Ureter (tissue), 1 donor: ENCODE measurements around the gene LYZL1. TPM values are rescaled to one million over a fixed set of nuclear protein-coding genes. Genes with fewer than 3 reads are reported as not detected.
"Not testable (repeated sequence)": the region's sequence is repeated elsewhere in the genome, so short reads cannot be mapped to it uniquely, and the experiment has no call there.

Experiments
- DNase-seq: peaks from one replicate; pipeline ENCODE4 v3.0.0-alpha.2; 2020; ENCODE audit warnings: low spot score
- total RNA-seq: library from RNA; stranded (reverse); gene quantifications from one replicate; pipeline ENCODE4 v1.2.4, GENCODE V29; 2023
- donor health status: DM: yes; HTN: yes; CAD: no.

LYZL1 gene
- total RNA-seq, 1 donor from 2014 or later, result not detected

DNA sequence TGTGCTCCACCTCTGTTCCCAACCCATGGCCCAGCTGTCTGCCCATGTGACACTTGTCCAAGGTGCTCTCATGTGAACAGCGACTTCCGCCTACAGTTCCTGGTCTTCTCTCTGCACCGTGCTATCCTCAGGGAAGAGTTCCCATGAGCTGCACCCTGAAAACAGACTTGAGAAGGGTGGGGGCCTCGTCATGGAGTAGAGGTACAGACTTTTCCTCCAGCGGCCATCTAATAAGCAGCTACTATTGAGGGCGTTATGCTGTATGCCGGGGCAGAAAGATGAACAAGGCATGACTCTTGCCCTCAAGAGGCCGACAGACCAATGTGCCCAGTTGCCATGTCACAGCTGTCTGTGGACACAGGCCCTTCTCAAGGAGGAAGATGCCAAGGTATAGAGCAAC, 25.4 kb upstream of the LYZL1 start:
- no peak for DNase-seq

GRCh38 chr10:29265210-29265768, 23.6 kb upstream of the LYZL1 start:
- no peak for DNase-seq

DNA sequence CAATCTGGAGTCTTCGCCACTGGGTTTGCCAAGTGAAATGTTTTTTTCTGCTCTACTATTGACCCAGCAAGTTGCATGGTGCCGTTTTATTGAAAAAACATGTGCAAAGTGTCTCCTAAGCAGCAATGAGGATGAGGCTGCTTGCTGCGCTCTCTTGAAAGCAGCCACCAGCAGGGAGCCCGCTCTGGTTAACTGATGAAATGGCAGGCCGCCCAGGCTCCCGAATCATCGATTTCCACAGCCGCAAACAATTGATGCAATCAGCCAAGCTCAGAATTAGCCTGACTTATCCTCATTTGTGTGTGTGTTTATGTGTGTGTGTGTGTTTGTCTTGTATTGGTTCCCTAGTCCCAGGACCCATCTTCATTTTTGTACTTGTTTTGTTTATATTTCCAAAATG, 22.2 kb upstream of the LYZL1 start:
- DNase-seq, result no peak

DNA sequence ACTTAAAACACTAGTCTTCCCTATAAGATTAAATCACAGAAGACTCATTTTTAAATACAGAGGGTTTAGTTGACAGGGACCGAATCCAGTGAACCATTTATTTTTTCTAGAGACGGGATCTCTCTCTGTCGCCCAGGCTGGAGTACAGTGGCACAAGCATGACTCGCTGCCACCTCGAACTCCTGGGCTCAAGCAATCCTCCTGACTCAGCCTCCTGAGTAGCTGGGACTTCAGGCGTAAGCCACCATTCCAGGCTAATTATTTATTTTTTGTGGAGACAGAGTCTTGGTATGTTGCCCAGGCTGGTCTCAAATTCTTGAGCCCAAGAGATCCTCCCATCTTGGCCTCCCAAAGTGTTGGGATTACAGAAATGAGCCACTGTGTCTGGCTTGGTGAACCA, 20.9 kb upstream of the LYZL1 start:
- no peak for DNase-seq

DNA sequence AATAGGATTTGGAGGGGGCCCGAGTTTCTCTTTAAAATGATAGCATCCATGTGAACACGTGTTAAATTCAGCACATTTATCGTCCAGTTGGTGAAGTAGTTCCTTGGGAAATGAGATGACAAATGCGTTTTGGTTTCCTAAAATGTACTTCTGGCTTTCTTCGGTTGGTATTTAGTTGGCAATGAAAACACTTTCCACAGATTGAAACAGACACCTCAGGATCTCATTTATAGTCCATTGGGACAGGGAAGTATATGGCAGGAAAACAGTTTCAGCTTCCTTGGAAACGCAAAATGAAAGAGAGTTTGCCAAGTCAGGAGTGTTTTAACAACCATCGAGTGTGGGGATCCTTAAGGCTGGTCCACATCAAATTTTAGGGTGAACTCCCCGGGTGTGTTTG, 19.4 kb upstream of the LYZL1 start:
- DNase-seq, result no peak

DNA sequence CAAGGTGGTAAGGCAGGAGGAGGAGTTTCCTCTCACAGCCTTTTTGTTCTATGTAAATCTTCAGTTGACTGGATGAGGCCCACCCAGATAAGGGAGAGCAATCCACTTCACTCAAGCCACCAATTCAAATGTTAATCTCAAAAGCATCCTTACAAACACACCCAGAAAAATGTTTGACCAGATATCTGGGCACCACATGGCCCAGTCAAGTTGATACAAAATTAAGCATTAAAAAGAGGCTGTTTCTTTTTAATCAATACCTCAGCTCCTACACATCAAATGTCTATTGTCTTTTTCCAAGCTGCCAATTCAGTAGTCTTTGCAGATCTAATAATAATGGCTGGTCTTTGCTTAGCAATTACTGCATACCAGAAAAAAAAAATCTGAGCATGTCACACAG, 18.0 kb upstream of the LYZL1 start:
- DNase-seq, result no peak

DNA sequence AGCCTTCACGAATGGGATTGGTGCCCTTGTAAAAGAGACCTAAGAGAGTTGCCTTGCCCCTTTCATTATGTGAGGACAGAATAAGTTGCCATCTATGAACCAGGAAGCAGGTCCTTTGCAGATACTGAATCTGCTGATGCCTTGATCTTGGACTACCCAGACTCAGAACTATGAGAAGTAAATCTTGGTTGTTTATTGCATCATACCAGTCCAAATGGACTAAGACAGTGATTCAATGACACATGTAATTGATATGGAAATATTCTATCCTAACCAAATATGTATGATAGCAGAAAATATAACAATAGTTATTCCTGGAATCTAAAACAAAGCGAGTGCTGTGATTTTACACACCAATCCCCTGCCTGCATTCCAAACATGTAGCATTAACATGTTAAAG, 17.0 kb upstream of the LYZL1 start:
- DNase-seq, result no peak

DNA sequence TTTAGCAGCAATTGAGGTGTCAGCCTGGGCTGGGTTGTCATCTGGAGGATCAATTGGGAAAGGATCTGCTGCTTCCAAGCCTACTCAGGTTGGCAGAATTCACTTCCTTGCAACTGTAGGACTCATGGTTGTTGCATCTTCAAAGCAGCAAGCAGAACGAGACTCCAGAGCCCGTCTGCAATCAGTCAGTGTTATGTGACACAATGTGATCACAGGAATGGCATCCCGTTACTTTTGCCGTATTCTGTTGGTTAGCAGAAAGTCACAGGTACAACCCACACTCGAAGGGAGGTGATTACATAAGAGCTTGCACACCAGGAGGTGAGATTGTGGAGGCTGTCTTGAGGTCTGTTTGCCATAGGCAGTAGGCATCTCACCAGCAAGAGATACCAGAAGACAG, 15.4 kb upstream of the LYZL1 start:
- DNase-seq, result no peak

DNA sequence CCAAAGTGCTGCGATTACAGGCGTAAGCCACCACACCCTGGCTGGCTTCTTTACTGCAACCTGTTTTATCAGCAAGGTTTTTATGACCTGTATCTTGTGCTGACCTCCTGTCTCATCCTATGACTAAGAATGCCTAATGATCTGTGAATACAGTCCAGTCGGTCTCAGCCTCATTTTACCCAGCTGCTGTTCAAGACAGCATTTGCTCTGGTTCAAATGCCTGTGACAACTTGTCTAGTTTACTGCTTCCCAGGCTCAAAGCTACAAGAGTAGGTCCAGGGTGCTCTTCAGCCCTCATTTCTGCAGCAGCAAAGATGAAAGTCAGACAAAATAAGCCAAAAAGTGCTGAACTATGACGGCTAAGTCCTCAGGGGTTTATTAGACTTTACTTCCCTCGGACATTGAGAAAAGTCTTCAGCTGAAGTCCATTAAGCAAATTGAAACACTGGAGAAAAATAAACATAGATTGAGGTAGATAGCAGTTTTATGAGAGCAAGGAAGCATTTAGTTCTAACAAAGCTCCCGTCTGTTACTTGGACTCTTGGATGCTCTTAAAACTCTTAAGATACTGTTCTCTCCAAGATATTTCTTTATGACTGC, 12.5 kb upstream of the LYZL1 start:
- DNase-seq, result no peak

GRCh38 chr10:29277296-29277695, 11.6 kb upstream of the LYZL1 start:
- no peak for DNase-seq

GRCh38 chr10:29279779-29280487, 8.9 kb upstream of the LYZL1 start:
- DNase-seq, result no peak

DNA sequence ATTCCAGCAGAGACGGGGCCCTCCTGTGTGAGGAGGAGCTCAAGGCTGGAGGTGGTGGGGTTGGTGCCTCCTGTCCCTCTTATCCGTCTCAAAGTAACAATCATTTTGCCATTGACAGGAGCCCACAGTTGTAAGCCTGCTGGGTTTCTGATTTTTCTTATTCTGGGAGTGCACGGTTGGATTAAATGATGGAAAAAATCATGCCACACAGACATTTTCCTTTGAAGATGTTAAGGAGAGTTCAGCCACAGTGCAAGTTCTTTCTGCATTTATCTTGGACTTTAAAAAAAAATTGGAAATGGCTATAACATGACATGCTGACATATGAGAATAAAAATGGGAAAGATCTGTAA, 8.4 kb upstream of the LYZL1 start:
- no peak for DNase-seq

DNA sequence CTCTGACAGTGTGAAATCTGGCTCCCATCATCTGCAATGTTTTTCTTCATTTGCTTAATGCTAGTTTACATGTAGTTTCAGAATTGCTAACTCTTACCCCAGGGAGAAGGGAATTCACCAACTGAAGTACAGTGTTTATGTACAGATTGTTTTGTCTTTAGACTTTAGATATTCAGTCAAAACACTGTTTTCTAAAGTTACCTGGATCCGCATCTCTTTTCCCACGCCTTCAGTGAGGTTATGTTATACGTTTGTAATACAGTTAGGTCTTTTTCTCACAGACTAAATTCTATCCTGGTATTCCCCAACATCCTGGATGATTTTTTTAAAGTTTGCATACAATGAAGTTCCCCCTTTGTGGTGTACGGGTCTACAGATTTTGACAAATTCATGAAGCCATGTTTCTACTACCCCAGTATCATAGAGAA, 3.2 kb upstream of the LYZL1 start:
- DNase-seq, result no peak

- DNase-seq, result no peak
These were observed 1.2 kb upstream of the LYZL1 start for GRCh38 chr10:29287635-29288034.

GRCh38 chr10:29291561-29291960, 2.7 kb downstream of the LYZL1 start:
- DNase-seq, result not testable (repeated sequence)

DNA sequence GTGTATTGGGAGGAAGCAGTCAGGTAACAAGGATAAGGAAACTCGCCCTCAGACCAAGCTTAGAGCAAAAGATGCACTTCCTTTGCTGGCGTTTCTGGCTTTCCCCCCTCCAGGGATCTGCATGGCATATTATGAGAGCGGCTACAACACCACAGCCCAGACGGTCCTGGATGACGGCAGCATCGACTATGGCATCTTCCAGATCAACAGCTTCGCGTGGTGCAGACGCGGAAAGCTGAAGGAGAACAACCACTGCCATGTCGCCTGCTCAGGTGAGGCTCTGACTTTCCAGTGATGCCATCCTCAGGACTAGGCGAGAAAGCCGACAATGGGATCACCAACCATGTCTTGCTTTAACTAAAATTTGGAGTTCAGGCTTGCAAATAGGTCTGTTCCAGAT, 3.5 kb downstream of the LYZL1 start:
- not testable (repeated sequence) for DNase-seq

GRCh38 chr10:29295813-29296212, 6.9 kb downstream of the LYZL1 start:
- DNase-seq, result no peak

GRCh38 chr10:29297678-29298077, 8.8 kb downstream of the LYZL1 start:
- DNase-seq, result no peak

DNA sequence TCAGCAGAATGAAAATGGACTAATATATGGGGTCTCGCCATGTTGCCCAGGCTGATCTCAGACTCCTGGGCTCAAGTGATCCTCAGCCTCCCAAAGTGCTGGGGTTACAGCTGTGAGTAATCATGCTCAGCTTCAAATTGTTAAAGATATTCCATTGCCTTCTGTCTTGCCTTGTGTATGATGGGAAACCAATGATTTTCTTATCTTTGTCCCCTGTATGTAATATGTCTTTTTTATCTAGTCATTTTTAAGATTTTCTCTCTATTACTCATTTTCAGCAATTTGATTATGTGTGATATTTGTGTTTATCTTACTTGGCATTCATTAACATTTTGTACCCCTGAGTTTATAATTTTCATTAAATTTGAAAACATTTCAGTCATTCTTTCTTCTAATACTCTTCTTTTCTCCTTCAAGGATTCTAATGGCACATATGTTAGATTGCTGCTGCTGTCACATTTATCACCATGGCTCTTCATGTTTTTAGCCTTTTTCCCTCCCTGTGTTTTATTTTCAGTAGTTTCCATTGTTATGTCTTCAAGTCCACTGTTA, 12.6 kb downstream of the LYZL1 start:
- DNase-seq, result no peak

DNA sequence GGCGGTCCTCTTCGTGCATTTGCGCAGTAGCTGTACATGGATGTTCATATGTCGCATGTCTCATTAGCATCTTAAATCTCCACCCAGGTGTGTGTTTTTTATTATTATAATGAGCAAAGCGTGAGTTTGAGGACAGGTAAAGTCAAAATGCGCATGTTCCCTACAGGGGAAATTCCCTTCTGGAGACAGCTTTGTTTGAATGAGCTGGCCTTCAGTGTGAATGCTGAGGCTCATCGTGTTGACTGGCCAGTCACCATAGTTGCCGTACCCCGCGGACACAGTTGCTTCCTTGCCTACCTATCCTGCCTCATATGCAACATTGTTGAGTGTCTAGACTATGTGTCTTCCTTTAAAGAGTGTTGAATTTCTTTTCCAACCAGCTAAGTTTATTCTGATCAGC, 13.6 kb downstream of the LYZL1 start:
- no peak for DNase-seq

DNA sequence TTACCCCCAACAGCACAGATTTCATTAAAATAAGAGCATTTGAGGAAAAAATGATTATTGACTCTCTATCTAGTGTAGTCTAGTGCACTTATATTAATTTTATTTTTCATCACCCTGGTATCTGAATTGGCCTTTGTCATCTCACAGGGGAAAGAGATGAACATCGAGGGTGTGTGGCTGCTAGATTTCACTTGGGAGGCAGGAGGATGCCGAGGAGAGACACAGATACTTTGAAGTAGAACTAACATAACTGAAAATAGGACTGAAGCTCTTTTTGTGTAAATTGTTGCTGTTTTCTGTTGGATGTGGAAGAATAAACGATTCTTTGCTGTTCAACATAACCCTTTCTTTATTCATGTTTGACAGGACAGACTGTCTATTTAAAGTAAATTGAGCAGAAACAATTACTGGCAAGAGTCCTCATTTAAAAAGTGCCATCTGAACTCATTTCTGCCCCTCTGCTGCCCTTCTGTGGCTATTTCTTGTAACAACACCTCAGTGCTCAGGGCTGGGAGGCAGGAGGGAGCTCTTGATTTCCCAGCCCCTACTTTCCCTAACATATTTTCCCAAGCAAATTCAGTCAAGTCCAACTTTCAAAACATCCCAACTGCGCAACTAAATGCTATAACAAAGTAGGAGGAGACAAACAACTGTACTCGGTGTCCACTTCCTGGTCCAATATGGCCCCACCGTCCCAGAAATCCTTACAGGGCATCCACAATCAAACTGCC, 15.6 kb downstream of the LYZL1 start:
- DNase-seq, result peak; percentile 65

DNA sequence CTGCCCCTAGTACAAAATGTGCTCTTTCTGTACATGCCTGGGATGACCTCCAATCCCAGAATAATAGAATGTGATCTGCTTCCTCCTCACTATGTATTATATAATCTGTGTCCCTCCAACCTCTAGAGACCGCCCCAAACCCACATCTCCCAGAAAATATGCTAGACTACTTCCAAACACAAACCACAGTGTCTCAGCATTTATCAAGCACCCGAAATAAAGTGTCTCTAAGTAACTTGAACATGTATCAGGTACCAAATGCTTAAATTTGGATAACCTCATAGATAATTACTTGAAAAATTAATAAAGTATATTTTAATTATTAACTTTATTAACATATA, 16.1 kb downstream of the LYZL1 start:
- DNase-seq, result no peak

DNA sequence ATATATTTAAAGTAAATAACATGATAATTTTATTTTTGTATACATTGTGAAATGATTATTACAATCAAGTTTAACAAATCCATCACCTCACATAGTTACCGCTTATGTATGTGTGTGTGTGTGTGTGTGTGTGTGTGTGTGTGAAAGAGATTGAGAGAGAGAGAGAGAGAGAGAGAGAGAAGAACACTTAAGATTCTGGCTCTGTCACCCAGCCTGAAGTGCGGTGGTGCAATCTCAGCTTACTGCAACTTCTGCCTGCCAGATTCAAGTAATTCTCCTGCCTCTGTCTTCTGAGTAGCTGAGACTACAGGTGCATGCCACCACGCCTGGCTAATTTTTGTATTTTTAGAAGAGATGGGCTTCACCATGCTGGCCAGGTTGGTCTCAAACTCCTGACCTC, 17.8 kb downstream of the LYZL1 start:
- no peak for DNase-seq
